RWPE1 (cell line): ENCODE measurements around the gene TBRG4.
A peak's percentile ranks its signal among the peaks of the same experiment; 100 is the strongest.

ENCODE experiments used
- CTCF ChIA-PET: fragments of 350-600 bp; sonication (Branson Sonifier 250); formaldehyde crosslinking; extraction: SDS; loops from one replicate; lab custom pipeline; 2021; lab: Yijun Ruan, JAX
- POLR2A ChIA-PET: fragments of 400-600 bp; formaldehyde crosslinking; extraction: SDS; loops from one replicate; lab custom pipeline; 2020; ENCODE audit warnings: antibody characterized with exemption; ENCODE audit not compliant: low non-redundant PET; lab: Yijun Ruan, JAX
- DNase-seq: peaks from one replicate; pipeline ENCODE4 v3.0.0; 2012; ENCODE audit warnings: low spot score
- H3K27ac ChIP-seq: fragments of 450-650 bp; 2 replicates; pipeline ENCODE4 v1.5.1; 2017
- CTCF ChIP-seq: fragments of 450-650 bp; conservative IDR thresholded peaks from 2 replicates; pipeline ENCODE4 v1.5.1; 2017; ENCODE audit warnings: low read depth, mild to moderate bottlenecking

The TBRG4 gene

GRCh38 chr7:45145881-45146280 is 34.4 kb upstream of the TBRG4 start:
- no peak overlapping the region for H3K27ac ChIP-seq
- ChIA-PET POLR2A (no interaction called here), CTCF (no interaction called here)
- no peak for DNase-seq
- TF ChIP-seq CTCF, result no peak

- POLR2A ChIA-PET, result no interaction called here
- no peak overlapping the region for H3K27ac ChIP-seq
- CTCF ChIA-PET, result no interaction called here
- DNase-seq, result peak; percentile 47
- no peak for TF ChIP-seq CTCF
Observed at GRCh38 chr7:45143616-45144015, 32.1 kb upstream of the TBRG4 start.

GRCh38 chr7:45140827-45141226 is 29.3 kb upstream of the TBRG4 start:
- DNase-seq, result no peak

GRCh38 chr7:45138433-45139267 is 27.2 kb upstream of the TBRG4 start:
- DNase-seq, result no peak
- ChIA-PET CTCF (no interaction called here), POLR2A (no interaction called here)
- H3K27ac ChIP-seq, result no peak overlapping the region
- TF ChIP-seq CTCF, result no peak

More at GRCh38 chr7:45140827-45141226, 29.3 kb upstream of the TBRG4 start:
- TF ChIP-seq CTCF, result no peak
- CTCF ChIA-PET, result no interaction called here
- POLR2A ChIA-PET, result no interaction called here
- H3K27ac ChIP-seq, result no peak overlapping the region

- CTCF ChIA-PET, result interaction anchor here (0.5 to 2.8 kb wide), 24 partner anchors 11 to 638 kb away, joined by 3 to 43 read pairs (median 4); partner anchors contain the start of gene TBRG4
- DNase-seq, result peak; percentile 86
- no peak overlapping the region for H3K27ac ChIP-seq
- POLR2A ChIA-PET, result no interaction called here
- peak; percentile 90 for TF ChIP-seq CTCF
Observed at GRCh38 chr7:45136106-45137060, 24.9 kb upstream of the TBRG4 start.

- ChIA-PET CTCF (interaction anchor here (0.6 kb wide), 1 partner anchor 83 kb away, joined by 4 read pairs; no protein-coding TSS in a partner anchor), POLR2A (no interaction called here)
- no peak for TF ChIP-seq CTCF
- no peak overlapping the region for H3K27ac ChIP-seq
- DNase-seq, result no peak
Observed at GRCh38 chr7:45133877-45134276, 22.4 kb upstream of the TBRG4 start.
